ENCODE measurements around the gene LPO.

Gene LPO

DNA sequence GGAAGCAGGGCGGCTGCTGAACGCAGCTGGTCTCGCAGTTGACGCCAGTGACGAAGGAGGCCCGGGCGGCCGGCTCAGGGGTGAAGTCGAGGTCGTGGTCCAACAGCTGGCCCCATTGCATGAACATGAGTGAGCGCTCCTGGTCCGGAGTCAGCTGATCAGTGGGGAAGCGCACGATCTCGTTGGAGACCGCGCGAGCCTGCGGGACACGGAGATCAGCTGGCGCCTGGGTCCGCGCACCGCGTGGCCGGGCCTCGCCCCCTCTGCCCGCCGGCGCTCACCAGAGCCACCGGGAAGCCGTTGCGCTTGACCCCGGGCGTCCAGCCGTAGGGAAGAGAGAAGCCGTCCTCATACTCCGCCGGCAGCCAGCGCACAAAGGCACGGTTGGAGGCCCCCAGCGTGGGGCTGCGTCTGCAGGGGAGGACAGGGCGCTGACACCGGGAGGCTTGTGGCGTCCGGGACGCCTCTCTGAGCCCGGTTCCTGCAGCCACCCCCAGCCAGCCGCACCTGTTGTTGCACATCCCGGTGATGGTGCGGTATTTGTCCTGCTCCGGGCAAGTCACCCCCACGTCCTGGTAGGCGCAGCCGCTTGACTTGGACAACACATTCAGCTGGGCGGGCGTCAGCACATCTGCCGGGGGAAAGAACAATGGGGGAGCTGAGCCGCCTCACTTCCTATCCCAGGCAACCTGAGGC, 40.8 kb downstream of the LPO start:
- H3K4me3 ChIP-seq (ENCODE audit: control insufficient read depth, low read depth, low read length) = no peak overlapping the region
- TF ChIP-seq, protein P1, sequence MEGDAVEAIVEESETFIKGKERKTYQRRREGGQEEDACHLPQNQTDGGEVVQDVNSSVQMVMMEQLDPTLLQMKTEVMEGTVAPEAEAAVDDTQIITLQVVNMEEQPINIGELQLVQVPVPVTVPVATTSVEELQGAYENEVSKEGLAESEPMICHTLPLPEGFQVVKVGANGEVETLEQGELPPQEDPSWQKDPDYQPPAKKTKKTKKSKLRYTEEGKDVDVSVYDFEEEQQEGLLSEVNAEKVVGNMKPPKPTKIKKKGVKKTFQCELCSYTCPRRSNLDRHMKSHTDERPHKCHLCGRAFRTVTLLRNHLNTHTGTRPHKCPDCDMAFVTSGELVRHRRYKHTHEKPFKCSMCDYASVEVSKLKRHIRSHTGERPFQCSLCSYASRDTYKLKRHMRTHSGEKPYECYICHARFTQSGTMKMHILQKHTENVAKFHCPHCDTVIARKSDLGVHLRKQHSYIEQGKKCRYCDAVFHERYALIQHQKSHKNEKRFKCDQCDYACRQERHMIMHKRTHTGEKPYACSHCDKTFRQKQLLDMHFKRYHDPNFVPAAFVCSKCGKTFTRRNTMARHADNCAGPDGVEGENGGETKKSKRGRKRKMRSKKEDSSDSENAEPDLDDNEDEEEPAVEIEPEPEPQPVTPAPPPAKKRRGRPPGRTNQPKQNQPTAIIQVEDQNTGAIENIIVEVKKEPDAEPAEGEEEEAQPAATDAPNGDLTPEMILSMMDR (IDR thresholded peaks at IDR 0.05; ENCODE audit: control insufficient read depth, insufficient read depth, low read depth, low read length, missing control alignments) = no peak
- no peak for DNase-seq (ENCODE audit: low read depth)

DNA sequence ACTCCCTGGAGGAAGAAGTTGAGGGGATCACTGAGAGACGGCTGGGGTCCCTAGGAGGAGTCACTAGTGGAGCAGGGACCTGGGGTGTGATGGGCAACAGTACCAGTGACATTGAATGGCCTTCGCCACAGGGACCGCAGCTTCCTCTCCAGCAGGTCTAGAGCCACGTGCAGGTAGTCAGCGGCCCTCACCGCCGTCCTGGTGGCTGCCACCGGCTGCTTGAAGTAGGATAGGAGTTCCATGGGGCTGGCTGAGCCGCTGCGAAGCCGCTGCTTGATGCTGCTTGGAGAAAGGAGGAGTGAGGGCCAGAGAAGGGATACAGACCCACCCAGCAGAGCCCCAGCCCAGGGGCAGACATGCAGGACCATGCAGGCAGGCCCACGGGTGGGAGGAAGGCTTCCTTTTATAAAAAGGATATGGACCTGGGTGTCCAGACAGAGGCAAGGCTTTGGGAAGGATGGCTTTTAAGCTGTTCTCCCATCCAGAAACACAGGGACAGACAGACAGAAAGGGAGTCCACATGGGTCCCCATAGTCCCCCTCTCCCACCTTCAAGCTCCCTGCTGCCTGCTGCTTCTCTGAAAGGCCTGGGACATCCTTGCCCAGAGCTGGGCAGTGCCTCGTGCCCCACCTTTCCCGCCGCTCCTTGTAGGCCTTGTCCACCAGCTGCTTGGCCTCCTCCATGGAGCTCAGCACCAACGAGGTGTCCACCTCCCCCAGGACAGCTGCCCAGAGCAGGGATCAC, 41.5 kb downstream of the LPO start:
- DNase-seq (ENCODE audit: low read depth) = no peak
- TF ChIP-seq, protein P1 (IDR thresholded peaks at IDR 0.05; ENCODE audit: control insufficient read depth, insufficient read depth, low read depth, low read length, missing control alignments) = no peak
- H3K4me3 ChIP-seq (ENCODE audit: control insufficient read depth, low read depth, low read length) = no peak overlapping the region

DNA sequence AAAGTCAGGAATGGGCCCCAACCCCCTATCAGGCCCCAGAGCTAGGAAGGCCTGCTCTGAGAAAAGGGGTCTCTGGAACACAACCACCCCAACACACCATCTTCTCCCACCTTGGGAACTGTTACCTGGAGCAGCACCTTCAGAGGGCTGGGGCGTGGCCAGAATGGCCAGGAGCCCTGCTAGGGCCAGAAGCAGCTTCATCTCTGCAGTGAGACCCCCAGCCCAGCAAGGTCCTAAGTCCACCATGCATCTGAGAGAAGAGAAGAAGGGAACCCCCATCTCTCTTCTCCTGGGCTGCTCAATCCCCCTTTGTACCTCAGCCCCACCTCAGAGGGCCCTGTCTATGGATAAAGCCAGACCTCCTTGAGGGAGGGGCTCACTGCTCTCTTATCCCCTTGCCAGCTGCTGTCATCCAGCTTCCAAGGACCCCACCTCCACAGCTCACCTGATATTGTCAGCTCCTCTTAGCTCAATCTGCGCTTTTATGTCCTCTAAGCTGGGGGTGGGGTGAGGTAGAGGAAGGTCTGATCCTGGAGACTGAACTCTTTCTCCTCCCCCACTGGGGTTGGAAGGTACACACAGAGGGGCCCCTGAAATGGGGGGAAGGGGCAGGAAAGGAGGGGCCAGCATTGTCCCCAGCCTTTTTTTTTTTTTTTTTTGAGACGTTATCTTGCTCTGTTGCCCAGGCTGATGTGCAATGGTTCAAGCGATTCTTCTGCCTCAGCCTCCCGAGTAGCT, 42.3 kb downstream of the LPO start, which contains the start of gene MPO:
Gene MPO (minus strand): TSS at position 456 of the 738 bp plus-strand sequence. CDS start 177 bp downstream, at position 279.
- H3K4me3 ChIP-seq (ENCODE audit: control insufficient read depth, low read depth, low read length) = no peak within 1 kb of the TSS
- no peak for DNase-seq (ENCODE audit: low read depth)

DNA sequence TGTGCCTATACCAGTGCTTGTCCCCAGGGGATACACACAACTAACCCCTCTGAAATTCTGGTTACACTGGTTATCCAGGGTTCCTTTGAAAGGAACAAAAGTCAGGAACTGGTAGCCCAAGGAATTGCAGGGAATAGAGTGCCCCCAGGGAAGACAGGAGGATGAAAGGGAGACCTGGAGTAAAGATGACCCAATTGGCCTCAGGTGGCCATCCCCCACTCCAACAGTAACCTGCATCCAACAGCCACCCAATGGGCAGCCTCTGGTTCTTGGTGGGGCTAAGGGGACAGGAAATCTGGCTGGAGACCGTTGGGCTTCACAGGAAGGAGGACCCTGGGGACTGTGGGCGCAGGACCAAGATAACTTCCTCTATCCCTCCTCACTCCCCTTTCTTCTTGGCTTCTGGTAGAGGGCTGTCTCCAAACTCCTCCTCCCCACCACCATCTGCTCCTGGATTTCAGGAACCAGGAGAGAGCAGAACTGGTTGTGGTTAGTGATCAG, 43.2 kb downstream of the LPO start:
- no peak overlapping the region for H3K4me3 ChIP-seq (ENCODE audit: control insufficient read depth, low read depth, low read length)
- TF ChIP-seq, protein P1 (IDR thresholded peaks at IDR 0.05; ENCODE audit: control insufficient read depth, insufficient read depth, low read depth, low read length, missing control alignments) = no peak
- DNase-seq (ENCODE audit: low read depth) = no peak

More for the DNA sequence above, 42.3 kb downstream of the LPO start, which contains the start of gene MPO:
- TF ChIP-seq, protein P1 (IDR thresholded peaks at IDR 0.05; ENCODE audit: control insufficient read depth, insufficient read depth, low read depth, low read length, missing control alignments) = no peak

DNA sequence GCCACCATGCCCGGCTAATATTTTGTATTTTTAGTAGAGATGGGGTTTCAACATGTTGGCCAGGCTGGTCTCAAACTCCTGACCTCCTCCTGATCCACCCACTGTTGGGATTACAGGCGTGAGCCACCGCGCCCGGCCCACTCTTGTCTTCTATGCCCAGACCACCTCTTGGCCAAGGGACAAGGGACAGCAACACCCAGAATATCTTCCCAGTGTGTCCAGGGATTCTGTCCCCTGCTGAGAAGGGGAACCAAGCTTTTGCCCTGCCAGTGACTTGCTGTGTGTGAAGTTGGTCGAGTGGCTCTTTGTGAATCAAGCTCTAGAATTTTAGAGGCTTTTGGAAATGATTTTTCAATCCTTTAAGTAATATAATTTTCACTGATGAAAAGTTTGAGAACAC, 44.1 kb downstream of the LPO start:
- H3K4me3 ChIP-seq (ENCODE audit: control insufficient read depth, low read depth, low read length) = no peak overlapping the region
- no peak for DNase-seq (ENCODE audit: low read depth)
- TF ChIP-seq, protein P1 (IDR thresholded peaks at IDR 0.05; ENCODE audit: control insufficient read depth, insufficient read depth, low read depth, low read length, missing control alignments) = no peak

Data from AG09309 (cell line).